GM12875 (cell line): ENCODE results near the gene SLN.

Source experiments
- H3K4me3 ChIP-seq: one replicate; pipeline ENCODE4 v1.5.1; 2011; ENCODE audit warnings: low read depth, low read length, control low read depth
- TF ChIP-seq, protein P1 (sequence below): IDR thresholded peaks from 2 replicates; pipeline ENCODE4 v1.5.1; 2011; ENCODE audit warnings: low read depth, mild to moderate bottlenecking, control low read depth, inconsistent platforms, low read length, moderate library complexity, borderline replicate concordance; ENCODE audit not compliant: insufficient read depth

SLN gene

DNA sequence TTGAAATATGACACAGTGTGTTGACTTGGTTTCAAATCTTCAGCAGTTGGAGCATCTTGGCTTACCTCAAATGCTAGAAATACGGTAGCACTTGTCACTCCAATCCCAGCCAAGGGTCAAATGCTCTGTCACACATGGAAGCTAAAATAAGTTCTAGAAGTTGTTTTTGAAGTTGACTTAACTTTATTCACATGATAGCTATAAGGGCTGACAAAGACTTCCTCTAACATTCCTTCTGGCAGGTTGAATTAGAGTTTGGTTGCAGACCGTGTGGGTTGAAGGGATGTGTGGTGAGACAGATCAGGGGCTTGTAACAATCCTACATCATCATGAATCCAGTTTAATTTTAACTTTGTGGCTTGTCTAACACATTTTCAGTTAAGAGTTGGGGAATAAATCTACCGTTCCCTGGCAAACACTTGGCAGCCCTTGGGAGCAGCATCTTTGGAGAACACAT lies 4.6 kb downstream of the SLN start:
- H3K4me3 ChIP-seq: no peak overlapping the region
- TF ChIP-seq, protein P1, sequence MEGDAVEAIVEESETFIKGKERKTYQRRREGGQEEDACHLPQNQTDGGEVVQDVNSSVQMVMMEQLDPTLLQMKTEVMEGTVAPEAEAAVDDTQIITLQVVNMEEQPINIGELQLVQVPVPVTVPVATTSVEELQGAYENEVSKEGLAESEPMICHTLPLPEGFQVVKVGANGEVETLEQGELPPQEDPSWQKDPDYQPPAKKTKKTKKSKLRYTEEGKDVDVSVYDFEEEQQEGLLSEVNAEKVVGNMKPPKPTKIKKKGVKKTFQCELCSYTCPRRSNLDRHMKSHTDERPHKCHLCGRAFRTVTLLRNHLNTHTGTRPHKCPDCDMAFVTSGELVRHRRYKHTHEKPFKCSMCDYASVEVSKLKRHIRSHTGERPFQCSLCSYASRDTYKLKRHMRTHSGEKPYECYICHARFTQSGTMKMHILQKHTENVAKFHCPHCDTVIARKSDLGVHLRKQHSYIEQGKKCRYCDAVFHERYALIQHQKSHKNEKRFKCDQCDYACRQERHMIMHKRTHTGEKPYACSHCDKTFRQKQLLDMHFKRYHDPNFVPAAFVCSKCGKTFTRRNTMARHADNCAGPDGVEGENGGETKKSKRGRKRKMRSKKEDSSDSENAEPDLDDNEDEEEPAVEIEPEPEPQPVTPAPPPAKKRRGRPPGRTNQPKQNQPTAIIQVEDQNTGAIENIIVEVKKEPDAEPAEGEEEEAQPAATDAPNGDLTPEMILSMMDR: no peak

DNA sequence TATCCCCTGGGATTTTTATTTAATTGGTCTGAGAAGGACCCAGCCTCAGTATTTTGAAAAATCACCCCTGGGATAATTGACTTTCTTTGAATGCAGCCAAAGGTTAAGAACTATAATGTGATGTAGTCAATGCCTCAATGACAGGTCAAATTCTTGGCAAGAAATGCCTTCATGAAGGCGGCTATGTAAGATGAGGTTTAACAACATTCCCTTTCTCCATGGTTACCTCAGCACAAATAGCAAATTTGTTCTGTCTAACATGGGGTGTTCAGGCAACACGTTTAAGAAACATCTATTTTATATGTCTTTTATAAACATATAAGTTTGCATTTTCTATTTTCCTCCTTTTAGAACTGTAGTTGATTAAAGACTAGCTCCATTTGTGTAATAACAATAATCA lies 5.3 kb downstream of the SLN start:
- TF ChIP-seq, protein P1: no peak
- no peak overlapping the region for H3K4me3 ChIP-seq

DNA sequence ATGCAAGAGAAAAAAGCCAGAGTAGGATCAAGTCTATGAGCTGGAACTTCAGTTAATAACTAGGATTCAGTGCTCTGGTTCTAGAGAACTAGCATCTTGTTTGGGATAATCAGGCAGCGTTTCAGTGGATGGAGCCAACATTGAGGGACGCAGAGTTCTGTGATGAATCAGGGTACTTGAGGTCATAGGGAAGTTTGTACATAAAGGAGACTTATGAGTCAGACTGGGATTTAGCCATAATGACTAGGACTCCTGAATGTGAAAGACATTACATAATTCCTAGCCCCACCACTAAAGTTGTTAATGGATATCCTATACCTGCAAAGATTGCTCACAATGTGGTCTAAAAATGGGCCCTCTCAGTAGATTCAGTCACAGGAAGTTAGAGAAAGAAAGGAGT lies 6.8 kb downstream of the SLN start:
- TF ChIP-seq, protein P1: no peak
- H3K4me3 ChIP-seq: no peak overlapping the region

DNA sequence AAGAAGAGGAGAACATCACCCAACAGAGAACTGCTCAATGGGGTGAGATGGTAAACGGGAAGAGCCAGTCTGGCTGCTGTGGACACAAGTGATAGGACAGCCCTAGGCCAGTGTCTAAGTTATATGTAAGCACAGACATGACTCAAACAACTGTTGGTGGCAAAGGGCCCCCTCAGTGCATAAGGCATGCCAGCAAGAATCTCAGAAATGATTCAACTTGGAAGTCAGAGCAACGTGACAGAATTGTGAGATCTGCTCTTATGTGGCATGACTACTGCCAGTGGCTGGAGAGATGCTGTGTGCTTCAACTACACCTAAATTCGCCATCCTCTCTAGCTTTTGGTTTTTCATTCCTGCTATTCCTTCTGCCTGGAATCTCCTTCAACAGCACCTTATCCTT lies 7.4 kb downstream of the SLN start:
- TF ChIP-seq, protein P1: no peak

DNA sequence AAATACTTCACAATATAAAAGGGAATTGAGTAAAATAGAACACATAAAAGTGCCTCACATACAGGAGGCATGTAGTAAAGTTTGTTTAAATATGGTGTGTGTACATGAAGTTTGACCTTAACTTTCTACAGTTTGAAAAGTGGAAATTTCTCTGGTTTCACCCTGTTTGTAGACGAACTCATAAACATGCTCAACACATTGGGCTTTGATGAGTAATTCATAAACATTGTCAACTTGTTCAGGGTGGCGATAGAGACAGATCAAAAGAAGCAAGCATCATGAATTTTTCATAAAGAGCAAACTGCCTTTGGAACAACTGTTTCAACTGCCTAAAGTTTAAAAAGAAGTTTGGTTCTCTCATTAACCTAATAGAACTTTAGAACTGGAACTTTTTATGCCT lies 9.1 kb downstream of the SLN start:
- H3K4me3 ChIP-seq: no peak overlapping the region
- TF ChIP-seq, protein P1: no peak

More for the DNA sequence above, 7.4 kb downstream of the SLN start:
- no peak overlapping the region for H3K4me3 ChIP-seq

DNA sequence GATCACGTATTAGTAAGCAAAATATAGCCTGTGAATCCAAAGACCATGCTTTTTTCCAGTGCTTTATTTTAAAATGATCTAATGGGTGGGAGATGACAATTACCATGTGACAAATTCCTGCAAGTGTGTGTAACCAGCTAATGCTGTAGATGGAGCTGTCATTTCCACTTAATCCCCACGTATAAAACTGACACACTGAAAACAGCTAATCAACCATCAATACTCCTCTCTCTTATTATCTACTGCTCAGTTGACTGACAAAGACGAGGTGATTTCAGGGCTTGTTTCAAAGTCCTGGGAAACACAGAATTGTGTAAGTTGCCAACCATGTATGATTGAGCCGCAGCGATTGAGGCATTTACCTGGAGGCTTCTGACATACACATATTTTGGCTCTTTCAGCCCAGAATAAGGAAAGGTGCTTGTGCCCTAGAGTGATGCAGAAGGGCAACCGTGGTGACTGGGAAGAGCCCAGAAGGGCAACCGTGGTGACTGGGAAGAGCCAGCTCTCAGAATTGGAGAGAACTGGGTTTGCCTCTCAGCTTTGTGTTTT lies 9.7 kb downstream of the SLN start:
- TF ChIP-seq, protein P1: no peak
- no peak overlapping the region for H3K4me3 ChIP-seq
